Measurements from ENCODE around the gene MYO1H.
"Not testable (repeated sequence)": the region's sequence is repeated elsewhere in the genome, so short reads cannot be mapped to it uniquely, and the experiment has no call there.

MYO1H gene

DNA sequence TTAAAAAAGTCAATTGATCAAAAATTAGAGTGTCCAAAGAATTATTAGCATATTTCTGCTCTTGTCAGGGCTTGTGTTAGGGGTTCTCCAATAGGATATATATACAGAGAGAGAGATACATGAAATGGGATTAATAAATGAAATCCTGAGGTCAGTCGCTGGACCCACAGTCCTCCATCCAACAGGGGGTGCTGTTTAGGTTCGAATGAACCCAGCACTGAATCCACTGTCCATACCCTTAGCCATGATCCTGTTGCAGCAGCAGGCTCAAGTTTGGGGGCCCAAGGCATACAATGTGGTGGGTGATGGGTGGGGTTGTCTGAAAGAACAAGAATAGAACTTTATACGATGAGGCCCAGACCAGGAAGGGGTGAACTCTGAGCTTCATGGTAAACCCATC is 780 bp upstream of the MYO1H start:
- DNase-seq (ENCODE audit: low spot score), result no peak

DNA sequence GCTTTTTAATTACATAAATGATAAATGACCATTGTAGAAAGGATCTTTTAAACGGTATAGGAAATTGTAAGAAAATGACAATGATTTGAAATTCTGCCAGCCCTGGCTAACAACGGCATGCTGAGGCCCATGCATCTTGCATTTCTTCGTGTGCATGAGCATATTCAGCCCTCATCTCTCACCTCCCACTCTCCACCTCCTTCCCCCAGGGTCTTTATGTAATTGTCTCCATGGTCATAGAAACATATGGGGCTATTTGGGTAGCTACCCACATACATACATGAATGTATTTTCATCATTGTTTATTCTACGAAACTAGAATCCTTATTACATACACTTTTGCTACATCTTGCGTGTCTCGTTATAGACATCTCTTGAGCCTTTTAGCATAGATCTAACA is 4.5 kb downstream of the MYO1H start:
- no peak for DNase-seq (ENCODE audit: low spot score)

DNA sequence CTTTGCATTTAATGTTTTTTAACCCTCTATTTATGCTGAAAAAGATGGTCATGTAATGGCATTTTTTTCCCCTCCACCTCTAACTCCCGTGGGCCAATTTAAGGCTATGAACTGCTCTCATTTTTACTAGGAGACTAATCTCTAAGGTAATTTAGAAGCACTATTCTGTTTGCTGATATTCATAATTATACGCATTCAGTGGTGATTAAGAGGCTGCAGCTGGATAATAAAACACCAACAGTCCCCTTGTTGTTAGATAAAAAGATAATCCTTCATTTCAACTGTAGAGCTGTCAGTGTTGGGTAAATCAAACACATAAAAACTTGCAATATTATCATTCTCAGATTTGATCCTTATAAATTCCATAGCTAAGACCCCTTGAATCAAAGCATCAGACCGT is 8.9 kb downstream of the MYO1H start:
- no peak for DNase-seq (ENCODE audit: low spot score)

DNA sequence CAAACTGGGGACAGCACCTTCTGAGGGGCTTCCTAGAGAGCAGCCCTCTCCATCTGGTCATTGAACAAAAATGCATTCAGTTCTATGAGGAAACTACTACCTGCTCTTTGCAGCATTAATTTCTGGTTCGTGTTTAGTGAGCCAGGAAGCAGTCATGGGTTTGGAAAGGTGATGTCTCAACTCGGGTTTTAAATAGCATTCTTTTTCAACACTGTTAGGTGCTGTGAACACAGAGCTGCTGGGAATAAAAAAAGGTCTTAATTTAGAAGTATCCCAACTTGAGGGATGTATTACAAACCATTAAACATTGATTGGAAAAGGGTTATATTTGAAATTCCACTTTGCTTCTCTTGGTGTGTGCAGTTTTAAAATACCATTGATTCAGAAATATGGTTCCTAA is 9.3 kb downstream of the MYO1H start:
- DNase-seq (ENCODE audit: low spot score), result no peak

DNA sequence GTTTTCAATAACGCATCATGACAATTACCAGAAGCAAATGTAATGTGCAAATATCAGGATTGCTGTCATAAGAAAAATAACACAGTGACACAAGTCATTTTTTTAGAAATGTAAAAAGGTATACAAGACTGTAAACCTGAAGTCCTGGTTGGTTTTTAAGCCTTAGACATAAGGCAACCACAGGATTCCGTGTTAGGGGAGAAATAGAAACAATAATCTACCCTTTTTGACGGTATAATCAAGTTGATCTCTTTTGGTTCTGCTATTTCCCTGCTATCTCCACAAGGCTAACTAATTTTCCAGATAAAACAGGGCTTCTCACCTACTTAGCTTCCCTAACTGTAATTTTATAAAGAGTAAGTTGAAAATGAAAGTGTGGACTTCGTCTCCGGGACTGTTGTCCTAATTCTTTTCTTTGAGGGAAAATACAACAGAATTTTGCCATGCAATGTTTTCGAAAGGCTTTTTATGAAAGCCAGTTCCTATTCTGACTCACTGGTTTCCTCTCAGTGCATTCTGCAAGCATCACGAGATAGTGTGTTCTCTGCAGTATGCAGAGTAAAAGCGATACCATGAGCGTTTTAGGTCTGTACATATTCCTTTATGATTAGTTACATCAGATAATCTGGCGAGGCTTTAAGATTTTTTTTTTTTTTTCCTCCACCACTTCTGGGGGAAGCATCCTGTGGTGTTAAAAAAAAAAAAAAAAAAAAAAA is 10.6 kb downstream of the MYO1H start:
- DNase-seq (ENCODE audit: low spot score), result no peak

DNA sequence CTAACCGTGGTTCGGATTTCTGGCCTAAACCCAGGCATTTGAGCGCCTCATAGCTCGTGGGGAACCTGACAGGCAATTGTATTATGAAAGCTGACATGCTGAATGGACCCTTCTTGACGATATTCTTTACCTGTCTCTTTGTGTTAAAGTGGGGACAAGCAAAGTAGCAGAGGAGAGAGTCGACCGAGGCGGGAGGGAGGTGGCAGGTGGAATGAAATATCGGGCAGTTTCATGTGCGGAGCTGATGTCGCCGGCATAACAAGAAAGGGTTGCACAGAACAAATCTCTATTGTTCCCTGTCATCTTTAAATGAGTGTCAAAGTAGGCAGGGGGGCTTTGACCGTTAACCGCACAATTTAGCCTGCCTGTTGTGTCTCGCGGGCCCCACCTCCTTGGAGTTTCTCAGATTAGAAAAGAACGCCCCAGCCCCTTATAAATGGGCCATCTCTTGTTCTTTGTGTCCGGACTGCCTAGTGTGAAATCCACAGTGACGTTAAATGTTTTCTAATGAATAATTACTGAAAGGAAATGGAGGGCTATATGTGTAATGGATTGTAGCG is 11.5 kb downstream of the MYO1H start:
- no peak for DNase-seq (ENCODE audit: low spot score)

DNA sequence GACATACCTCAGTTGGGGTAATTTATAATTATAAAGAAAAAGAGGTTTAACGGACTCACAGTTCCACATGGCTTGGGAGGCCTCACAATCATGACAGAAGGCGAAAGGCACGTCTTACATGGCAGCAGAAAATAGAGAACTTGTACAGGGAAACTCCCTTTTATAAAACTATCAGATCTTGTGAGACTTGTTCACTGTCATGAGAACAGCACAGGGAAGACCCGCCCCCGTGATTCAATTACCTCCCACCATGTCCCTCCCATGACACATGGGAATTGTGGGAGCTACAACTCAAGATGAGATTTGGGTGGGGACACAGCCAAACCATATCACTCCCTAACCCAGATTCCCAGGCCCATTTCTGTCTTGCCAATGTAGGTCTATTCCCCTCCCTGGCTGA is 22.1 kb downstream of the MYO1H start:
- DNase-seq (ENCODE audit: low spot score), result no peak

DNA sequence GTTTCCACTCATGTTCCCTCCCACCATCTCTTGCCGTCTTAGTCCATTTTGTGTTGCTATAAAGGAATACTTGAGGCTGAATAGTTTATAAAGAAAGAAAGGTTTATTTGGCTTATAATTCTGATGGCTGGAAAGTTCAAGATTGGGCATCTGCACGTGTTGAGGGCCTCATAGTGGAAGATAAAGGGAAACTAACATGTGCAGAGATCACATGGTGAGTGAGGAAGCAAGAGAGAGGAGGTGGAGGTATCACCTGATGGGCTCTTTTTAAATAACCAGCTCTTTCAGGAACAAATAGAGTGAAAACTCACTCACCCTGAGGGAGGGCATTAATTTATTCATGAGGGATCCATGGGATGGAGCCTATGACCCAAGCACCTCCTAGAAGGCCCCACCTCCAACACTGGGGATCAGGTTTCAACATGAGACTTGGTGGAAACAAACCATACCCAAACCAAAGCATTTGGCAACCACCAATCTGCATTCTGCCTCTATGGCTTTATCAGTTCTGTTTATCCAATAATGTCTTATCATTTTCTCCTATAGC is 29.5 kb downstream of the MYO1H start:
- DNase-seq (ENCODE audit: low spot score), result no peak

DNA sequence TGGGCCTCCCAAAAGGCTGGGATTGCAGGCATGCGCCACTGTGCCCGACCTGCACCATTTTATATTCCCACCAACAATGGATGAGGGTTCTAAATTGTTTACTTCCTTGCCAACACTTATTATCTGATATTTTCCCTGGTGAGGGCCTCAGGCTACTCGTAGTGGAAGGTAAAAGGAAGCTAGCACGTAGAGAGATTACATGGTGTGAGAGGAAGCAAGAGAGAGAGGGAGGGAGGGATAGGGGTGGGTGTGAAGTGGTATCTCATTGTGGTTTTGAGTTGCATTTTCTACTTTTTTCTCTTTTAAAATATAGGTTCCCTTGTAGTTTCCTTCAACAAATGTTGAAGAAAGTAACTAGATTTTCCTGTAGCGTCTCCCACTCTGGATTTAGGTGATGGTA is 30.9 kb downstream of the MYO1H start:
- no peak for DNase-seq (ENCODE audit: low spot score)

DNA sequence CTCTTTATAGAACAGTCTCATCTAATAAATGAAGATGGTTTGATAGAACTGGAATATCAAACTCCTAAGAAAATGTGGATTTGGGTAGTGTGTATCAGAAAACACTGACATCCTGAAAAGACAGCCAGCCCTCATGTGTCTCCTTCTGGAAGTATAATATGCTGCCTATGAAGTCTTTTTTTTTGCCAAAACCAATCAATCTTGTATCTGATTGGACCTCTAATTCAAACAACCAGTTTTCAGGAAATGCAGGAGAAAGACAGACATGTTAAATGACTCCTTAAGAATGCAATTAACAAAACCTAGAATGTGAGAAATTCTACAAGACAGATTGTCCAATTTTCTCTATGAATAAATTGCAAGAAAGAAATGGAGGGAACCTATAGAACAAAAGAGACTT is 34.3 kb downstream of the MYO1H start:
- no peak for DNase-seq (ENCODE audit: low spot score)

DNA sequence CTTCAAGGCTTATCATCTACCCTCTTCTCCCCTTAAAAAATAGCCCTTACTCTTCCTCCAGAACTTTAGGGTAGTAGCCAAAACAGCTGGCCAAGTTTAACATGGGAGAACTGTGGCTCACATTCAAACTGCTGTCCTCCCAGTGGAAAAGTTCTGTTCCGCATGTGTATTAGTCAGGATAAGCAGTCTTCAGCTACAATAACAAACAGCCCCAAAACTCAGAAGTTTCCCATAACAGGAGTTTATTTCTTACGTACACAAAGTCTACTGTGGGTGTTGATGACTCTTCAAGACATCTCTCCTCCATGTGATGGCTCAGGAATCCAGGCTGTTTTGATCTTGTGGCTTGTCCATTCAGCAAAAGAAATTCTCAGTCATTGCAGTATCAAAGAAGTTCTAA is 35.5 kb downstream of the MYO1H start:
- DNase-seq (ENCODE audit: low spot score), result no peak

DNA sequence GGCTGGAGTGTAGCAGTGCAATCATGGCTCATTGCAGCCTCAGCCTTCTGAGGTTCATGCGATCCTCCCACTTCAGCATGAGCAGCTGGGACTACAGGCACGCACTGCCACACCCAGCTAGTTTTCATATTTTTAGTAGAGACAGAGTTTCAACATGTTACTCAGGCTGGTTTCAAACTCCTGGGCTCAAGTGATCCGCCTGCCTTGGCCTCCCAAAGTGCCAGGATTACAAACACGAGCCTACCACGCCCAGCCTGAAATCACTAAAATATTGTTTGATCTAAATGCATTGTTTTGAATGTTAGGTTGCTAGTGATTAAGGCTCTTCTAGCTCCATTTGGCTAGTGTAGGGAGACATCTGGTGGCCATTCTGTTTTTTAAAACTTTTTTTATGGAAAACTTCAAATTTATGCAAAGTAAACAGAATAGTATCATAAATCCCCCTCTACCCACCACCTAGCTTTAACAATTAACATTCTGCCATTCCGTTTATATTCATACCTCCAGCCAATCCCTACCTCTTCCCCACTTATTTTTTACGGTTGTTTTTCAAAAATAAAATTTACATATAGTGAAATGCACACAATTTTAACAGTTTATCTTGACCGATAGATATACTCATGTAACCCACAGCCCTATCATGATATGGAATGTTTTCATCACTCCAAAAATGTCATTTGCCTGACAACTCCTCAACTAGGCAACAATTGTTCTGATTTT is 37.8 kb downstream of the MYO1H start:
- DNase-seq (ENCODE audit: low spot score), result peak; percentile 20

DNA sequence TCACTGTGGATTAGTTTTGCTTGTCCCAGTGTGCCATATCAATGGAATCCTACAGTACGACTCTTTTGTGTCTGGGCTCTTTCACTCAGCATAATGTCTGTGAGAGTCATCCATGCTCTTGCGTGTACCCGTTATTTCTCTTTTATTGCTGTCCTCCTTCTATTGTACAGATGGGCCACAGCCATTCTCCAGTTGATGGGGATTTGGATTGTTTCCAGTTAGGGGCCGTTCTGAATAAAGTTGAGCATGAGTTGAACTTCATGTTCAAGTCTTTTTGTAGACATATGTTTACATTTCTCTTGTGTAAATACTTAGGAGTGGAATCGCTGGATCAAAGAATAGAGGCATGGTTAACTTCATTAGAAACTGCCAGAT is 38.3 kb downstream of the MYO1H start:
- no peak for DNase-seq (ENCODE audit: low spot score)

DNA sequence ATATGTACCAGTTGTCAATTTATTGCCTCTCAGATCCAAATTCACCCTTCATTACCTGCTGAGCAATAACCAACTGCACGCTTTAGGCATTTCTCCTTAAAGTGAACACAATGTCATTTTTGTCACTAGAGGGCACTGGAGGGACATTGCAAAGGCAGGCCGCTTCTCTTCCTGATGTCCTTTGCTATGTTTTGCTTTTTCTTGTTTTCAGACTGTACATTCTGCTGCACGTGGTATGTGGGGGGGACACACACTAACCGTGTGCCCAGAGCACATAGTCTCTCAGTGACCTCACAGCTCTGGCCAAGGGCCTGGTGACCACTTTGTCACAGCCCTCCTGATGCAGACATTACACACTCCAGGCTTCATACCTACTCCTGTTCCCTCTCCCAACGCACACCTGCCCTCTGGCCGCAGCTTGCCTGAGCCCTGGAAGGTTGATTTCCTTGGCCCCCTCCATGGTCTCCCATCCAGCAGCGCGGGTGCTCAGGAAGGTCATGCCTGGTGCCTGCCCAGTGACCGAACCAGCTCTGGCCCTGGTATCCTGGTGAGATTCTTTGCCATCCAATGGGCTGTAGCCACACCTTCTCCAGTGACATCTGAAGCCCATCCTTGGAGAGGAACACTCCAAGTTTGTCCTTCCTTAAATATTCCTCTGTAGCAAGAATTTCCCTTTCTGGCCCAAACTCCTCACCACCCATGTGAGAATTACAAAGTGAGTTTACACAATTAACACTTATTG is 39.9 kb downstream of the MYO1H start:
- peak; percentile 32 for DNase-seq (ENCODE audit: low spot score)

DNA sequence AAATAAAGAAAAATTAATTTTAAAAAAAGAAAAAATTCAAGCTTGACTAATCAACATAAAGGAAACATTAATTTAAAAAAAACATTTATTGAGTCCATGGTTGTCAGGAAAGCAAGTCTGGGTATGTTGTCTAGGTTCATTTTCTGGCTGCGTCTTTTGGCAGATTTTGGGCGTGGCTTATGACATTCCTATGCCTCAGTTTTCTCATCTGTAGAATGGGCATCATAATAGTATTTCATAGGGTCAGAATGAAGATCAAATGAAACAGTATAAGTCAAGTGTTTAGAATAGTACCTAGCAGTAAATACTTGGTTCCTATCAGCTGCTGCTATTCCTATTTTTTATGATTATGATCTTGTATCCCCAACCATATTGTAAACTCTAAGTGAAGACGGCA is 40.5 kb downstream of the MYO1H start:
- DNase-seq (ENCODE audit: low spot score), result no peak

DNA sequence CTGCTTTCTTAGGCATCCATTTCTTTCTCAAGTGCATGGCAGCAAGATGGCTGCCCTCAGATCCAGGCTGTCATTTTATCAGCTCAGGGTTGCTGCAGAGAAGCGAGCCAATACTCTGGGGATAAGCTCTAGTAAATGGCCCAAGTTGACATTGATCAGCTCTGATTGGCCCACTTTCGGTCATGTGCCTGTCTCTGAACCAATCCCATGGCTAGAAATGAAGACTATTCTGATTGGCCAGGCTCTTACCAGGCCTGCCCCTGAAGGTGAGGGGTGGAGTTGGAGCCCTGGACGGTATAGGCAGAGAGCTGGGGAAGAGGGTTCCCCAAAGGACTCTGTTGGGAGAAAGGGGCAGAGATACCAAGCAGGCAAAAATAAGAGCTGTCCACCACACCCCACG is 41.4 kb downstream of the MYO1H start:
- DNase-seq (ENCODE audit: low spot score), result no peak

DNA sequence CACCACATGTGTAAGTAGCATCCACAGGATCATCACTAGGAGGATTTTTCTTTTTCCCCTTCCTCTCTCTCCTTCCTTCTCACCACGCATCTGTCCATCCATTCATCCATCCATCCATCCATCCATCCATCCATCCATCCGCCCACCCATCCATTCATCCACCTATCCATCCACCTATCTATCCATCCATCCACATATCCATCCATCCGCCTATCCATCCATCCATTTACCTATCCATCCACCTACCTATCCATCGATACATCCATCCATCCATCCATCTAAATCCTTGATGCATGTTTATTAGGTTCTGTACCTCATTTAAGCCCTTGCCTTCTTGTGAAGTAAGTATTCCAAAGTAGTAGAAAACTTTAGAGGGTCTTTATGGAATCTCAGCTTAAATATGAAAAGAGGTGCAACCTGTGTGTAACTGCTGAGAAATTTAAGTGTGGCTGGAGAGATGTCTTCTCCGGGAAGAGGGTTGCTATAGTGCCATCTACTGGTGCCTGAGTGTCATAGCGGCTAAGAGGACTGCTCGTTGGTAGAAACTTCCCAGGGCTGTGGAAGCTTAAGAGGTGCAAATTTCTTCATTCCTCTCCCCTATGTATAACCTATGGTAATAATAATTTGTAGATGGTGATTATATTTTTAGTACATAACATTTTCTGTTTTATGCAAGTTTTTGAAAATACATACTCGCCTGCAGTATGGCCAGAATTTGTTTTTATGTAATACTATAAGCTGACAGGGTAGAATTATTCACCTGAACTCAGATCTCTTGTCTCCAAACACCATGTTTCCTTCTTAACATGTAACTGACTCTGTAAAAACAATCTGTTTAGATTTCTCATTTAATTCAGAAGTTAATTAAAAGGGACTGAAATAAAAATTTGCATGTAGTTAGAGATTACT is 46.0 kb downstream of the MYO1H start:
- peak; percentile 65 for DNase-seq (ENCODE audit: low spot score)

DNA sequence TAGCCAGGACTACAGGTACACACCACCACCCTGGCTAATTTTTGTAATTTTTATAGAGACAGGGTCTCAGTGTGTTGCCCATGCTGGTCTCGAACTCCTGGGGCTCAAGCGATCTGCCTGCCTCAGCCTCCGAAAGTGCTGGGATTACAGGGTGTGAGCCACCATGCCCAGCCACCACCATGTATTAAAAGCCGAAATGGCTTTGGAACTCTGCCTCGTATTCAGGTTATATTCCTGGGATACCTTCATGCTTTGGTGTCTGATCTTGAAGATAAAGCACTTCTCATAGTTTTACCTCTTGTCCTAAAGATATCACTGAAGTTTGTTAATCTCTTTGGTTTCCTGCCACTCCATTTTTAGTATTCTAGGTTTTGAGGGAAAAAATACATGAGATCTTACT is 47.2 kb downstream of the MYO1H start:
- no peak for DNase-seq (ENCODE audit: low spot score)

DNA sequence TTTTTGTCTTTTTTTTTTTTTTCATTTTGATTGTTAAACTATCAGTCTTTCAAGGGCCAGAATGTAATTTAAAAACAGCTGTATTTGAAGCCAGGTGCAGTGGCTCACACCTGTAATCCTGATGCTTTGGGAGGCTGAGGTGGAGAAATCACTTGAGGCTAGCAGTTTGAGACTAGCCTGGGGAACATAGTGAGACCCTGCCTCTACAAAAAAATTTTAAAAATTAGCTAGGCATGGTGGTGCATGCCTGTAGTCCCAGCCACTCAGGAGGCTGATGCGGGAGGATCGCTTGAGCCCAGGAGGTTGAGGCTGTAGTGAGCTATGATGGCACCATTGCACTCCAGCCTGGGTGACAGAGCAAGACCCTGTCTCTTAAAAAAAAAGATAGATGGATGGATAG is 57.1 kb downstream of the MYO1H start:
- not testable (repeated sequence) for DNase-seq (ENCODE audit: low spot score)

DNA sequence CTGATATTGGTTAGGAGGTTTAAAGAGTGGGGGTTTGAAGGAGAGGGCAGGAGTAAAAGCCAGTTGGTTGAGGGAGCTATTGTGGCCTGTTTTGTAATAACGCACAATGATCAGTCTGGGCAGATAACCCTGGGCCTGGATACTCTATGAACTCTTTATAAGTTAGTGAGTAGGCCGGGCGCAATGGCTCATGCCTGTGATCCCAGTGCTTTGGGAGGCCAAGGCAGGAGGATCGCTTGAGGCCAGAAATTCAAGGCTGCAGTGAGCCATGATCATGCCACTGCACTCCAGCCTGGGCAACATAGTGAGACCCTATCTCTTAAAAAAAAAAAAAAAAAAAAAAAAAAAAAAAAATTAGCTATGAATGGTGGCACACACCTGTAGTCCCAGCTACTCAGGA is 58.4 kb downstream of the MYO1H start:
- not testable (repeated sequence) for DNase-seq (ENCODE audit: low spot score)

DNA sequence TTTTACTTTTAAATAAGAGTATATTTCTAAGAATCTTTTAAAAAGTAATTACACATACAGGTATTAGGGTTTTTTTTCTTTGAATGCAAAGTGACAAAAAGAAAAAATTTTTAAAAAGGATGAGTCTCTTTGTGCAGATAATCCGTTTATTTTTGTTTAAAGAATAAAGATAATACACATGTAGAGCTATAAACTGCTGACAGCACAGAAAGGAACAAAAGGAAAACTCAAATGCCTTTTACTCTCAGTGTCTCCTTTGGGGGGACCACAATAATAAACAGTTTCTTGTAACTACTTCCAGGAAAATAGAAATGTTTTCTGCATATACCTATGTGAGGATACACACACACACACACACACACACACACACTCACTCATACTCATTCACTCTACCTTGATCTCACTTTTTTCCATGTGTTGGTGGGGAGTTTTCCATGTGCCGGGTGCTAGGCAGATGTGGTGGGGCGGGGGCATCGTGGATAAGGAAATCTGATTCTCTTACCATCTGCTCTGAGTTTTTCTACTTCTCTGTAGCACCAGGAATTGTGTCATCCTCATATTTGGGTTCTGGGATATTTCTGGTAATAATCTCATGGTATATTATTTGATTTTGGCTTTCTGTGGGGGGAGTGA is 71.3 kb downstream of the MYO1H start:
- no peak for DNase-seq (ENCODE audit: low spot score)

Data from HuH-7 (cell line).